ENCODE results near the gene CFAP65. TPM values are rescaled to one million over a fixed set of nuclear protein-coding genes. Genes with fewer than 3 reads are reported as not detected.

Gene CFAP65
- total RNA-seq, 4 donors from 2014 or later, result under 0.01 to 1.3 (median 0.78) TPM; not detected in 1

DNA sequence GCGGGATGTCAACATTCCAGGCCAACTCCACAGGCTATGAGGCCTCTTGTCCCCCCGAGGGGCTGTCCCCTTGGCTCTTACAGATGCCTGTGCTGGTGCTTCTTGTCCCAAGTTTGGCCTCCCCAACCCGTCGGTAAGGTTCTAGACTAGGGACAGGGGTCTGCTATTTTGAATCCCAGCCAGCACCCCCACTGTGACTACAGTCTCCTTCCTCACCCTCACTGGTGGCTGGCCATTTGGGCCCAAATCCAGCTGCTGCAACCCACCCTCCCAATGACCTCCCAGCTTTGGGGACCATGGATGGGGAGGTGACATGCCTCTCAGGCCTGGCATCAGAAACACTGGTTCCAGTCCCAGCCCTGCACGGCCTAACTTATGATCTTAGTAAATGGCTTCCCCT, 18.7 kb downstream of the CFAP65 start:
- no peaks in the 10 kb centered on the region for H3K4me1 ChIP-seq
- no peaks in the 10 kb centered on the region for H3K9me3 ChIP-seq
- no peaks in the 10 kb centered on the region for H3K27me3 ChIP-seq
- no peak overlapping the region for H3K4me3 ChIP-seq (replicated peaks in 1 of 3)
- no peaks in the 10 kb centered on the region for H3K36me3 ChIP-seq
- TF ChIP-seq, protein P1, sequence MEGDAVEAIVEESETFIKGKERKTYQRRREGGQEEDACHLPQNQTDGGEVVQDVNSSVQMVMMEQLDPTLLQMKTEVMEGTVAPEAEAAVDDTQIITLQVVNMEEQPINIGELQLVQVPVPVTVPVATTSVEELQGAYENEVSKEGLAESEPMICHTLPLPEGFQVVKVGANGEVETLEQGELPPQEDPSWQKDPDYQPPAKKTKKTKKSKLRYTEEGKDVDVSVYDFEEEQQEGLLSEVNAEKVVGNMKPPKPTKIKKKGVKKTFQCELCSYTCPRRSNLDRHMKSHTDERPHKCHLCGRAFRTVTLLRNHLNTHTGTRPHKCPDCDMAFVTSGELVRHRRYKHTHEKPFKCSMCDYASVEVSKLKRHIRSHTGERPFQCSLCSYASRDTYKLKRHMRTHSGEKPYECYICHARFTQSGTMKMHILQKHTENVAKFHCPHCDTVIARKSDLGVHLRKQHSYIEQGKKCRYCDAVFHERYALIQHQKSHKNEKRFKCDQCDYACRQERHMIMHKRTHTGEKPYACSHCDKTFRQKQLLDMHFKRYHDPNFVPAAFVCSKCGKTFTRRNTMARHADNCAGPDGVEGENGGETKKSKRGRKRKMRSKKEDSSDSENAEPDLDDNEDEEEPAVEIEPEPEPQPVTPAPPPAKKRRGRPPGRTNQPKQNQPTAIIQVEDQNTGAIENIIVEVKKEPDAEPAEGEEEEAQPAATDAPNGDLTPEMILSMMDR (IDR thresholded peaks at IDR 0.05), result no peak
- no peak for TF ChIP-seq POLR2A (IDR thresholded peaks at IDR 0.05)
- intact Hi-C loops (cut with DNase I), result no loop called here
- WGBS, 2 donors, result 94 to 96% methylated on average over 5 of the region's 5 CpGs
- DNase-seq, result no peak
- H3K27ac ChIP-seq, result no peak overlapping the region

DNA sequence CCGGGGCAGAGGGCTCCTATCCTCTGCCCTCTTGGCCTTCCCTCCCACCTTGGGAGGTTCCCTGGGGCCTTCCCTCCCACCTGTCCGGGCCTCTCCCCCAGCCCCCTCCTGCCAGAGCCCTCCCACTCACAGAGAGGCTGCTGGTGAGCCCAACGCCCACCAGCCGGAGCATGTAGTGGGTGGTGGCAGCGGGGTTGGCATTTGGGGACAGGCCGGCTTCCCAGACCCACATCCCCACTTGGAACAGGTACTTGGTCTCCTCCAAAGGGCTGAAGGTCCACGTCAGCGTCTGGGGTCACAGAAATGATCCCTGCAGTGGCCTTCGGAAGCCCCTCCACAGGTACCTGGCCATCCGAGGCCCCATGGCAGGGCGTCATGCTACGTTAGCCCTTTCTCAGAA, 19.3 kb downstream of the CFAP65 start:
- Histone ChIP-seq H3K36me3 (no peaks in the 10 kb centered on the region), H3K4me1 (no peaks in the 10 kb centered on the region), H3K27ac (no peak overlapping the region), H3K4me3 (replicated peaks in 1 of 3) (no peak overlapping the region), H3K9me3 (no peaks in the 10 kb centered on the region), H3K27me3 (no peaks in the 10 kb centered on the region)
- no peak for DNase-seq
- no peak for TF ChIP-seq POLR2A (IDR thresholded peaks at IDR 0.05)
- TF ChIP-seq, protein P1 (IDR thresholded peaks at IDR 0.05), result no peak
- intact Hi-C loops (cut with DNase I), result no loop called here
- 83 to 93% methylated on average over 12 of the region's 12 CpGs for WGBS, 2 donors

DNA sequence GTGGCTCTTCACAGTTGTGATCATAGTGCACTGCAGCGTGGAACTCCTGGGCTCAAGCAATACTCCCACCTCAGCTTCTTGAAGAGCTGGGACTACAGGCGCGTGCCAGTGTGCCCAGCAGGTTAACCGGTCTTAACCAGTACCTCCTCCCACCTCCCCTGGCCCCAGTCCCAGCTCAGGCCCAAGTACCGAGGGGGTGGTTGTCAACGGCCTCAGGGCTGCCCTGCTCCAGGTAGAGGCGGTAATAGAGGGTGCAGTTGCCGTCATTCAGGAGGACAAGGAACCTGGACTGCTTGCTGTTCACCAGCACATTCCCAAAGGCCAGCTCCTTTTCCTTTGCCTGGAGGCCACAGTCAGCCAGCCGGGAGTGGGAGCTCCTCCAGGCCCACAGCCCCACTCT, 19.7 kb downstream of the CFAP65 start:
- 30 to 48% methylated on average over 6 to 9 of the region's 9 CpGs for WGBS, 2 donors
- DNase-seq, result peak; percentile 77 to 80
- Histone ChIP-seq H3K36me3 (no peaks in the 10 kb centered on the region), H3K4me3 (replicated peaks in 1 of 3) (no peak overlapping the region), H3K27me3 (no peaks in the 10 kb centered on the region), H3K9me3 (no peaks in the 10 kb centered on the region), H3K27ac (no peak overlapping the region), H3K4me1 (no peaks in the 10 kb centered on the region)
- intact Hi-C loops (cut with DNase I), result no loop called here
- TF ChIP-seq POLR2A (IDR thresholded peaks at IDR 0.05), result no peak
- TF ChIP-seq, protein P1 (IDR thresholded peaks at IDR 0.05), result no peak

DNA sequence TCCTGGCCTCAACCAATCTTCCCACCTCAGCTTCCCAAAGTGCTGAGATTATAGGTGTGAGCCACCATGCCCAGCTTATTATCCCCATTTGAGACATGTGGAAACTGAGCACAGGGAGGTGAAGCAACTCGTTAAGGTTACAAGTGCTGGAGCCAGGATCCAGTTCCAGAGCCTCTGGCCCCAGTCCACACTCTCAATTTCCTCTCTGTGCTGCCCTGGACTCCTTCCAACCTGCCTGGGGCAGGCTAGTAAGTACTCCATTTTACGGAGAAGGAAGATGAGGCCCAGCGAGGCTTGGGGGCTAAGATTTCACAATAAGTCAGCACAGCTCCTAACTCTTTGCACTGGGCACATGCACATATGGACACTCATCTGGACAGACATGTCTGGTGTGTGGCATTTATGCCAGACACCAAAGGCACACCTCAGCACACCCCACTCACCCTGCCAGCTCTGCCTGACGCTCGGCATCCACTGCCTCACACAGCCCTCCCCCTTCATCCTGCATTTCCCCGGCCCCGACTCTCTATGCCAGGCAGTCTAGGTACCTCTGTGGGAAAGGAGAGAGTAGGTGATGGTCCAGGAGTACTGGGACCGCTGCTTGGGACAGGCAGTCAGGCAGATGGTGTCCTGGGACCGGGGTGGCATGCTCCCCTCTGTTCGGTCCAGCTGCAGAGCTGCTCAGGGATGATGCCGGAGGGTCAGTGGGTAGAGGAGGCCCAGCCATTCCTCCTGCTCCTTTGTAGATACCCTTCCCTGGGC, 20.5 kb downstream of the CFAP65 start:
- H3K9me3 ChIP-seq, result no peaks in the 10 kb centered on the region
- no peaks in the 10 kb centered on the region for H3K36me3 ChIP-seq
- TF ChIP-seq, protein P1 (IDR thresholded peaks at IDR 0.05), result no peak
- no peak for TF ChIP-seq POLR2A (IDR thresholded peaks at IDR 0.05)
- H3K27me3 ChIP-seq, result no peaks in the 10 kb centered on the region
- 64 to 66% methylated on average over 11 of the region's 11 CpGs for WGBS, 2 donors
- peak; percentile 23 to 42 for DNase-seq
- H3K27ac ChIP-seq, result no peak overlapping the region
- no peaks in the 10 kb centered on the region for H3K4me1 ChIP-seq
- no peak overlapping the region for H3K4me3 ChIP-seq (replicated peaks in 1 of 3)
- intact Hi-C loops (cut with DNase I), result no loop called here

DNA sequence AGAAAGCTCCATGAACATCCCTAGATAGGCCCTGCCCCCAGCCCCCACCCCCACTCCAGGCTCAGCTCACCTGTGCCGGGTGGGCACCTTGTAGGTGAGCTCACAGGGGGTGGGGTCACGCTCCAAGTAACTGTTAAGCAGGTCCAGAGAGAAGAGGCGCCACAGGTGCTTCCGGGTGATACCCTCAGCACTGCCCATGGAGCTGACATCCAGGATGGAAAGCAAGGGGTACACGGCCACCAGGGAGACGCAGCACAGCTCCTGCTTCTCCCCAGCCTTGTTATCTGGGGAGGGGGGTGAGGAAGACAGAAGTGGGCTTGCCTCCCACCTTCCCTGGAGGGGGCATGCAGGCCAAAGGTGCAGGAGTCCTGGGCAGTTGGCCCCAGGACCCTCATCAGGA, 21.9 kb downstream of the CFAP65 start:
- WGBS, 2 donors, result 44 to 77% methylated on average over 3 to 5 of the region's 6 CpGs
- Histone ChIP-seq H3K9me3 (no peaks in the 10 kb centered on the region), H3K27me3 (no peaks in the 10 kb centered on the region), H3K36me3 (no peaks in the 10 kb centered on the region), H3K4me3 (replicated peaks in 1 of 3) (no peak overlapping the region), H3K4me1 (no peaks in the 10 kb centered on the region), H3K27ac (no peak overlapping the region)
- intact Hi-C loops (cut with DNase I), result no loop called here
- TF ChIP-seq POLR2A (IDR thresholded peaks at IDR 0.05), result no peak
- TF ChIP-seq, protein P1 (IDR thresholded peaks at IDR 0.05), result no peak
- no peak for DNase-seq
